ENCODE results near the gene ZBTB7A.

ZBTB7A gene

GRCh38 chr19:4066682-4067395, at the start of gene ZBTB7A:
TSS of gene ZBTB7A (minus strand) at chr19:4066899. CDS start at chr19:4055232, 11,667 bp downstream.
- DNase-seq (ENCODE audit: low read depth), result peak; percentile 75

GRCh38 chr19:4115818-4116385, 49.2 kb upstream of the ZBTB7A start:
- DNase-seq (ENCODE audit: low read depth), result no peak

- DNase-seq (ENCODE audit: low read depth), result no peak
These were observed 48.5 kb upstream of the ZBTB7A start for GRCh38 chr19:4115050-4115817.

DNA sequence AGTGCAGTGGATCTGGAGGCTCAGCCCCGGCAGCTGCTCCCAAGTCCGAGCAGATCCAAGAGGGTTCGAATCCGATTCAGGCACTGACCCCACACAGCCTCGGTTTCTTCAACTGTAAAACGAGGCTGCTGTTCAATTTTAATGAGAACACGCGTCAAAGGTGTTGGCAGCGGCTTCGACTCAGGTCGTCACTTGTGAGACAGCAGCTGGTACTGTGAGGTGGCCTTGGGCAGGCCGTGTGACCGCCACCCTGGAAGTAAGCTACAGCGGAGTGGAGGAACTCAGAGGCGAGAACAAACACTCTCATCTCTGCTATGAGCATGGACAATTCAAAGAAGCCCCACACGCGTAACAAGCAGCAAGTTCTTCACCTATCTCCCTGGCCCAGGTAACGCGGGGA, 47.5 kb upstream of the ZBTB7A start:
- DNase-seq (ENCODE audit: low read depth), result no peak

GRCh38 chr19:4113398-4114088, 46.8 kb upstream of the ZBTB7A start:
- DNase-seq (ENCODE audit: low read depth), result no peak

GRCh38 chr19:4112367-4112766, 45.7 kb upstream of the ZBTB7A start:
- DNase-seq (ENCODE audit: low read depth), result no peak

DNA sequence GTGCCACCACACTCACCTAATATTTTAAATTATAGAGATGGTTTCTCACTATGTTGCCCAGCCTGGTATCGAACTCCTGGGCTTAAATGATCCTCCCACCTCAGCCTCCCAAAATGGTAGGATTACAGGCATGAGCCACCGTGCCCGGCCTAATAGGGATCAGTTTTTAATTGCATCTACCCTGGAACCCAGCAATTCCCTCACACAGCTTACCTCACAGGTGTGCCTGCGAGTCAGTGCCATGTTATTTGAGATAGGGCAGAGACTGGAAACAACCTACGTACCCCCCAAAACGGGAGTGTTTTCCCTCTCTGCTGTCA, 42.9 kb upstream of the ZBTB7A start:
- no peak for DNase-seq (ENCODE audit: low read depth)

DNA sequence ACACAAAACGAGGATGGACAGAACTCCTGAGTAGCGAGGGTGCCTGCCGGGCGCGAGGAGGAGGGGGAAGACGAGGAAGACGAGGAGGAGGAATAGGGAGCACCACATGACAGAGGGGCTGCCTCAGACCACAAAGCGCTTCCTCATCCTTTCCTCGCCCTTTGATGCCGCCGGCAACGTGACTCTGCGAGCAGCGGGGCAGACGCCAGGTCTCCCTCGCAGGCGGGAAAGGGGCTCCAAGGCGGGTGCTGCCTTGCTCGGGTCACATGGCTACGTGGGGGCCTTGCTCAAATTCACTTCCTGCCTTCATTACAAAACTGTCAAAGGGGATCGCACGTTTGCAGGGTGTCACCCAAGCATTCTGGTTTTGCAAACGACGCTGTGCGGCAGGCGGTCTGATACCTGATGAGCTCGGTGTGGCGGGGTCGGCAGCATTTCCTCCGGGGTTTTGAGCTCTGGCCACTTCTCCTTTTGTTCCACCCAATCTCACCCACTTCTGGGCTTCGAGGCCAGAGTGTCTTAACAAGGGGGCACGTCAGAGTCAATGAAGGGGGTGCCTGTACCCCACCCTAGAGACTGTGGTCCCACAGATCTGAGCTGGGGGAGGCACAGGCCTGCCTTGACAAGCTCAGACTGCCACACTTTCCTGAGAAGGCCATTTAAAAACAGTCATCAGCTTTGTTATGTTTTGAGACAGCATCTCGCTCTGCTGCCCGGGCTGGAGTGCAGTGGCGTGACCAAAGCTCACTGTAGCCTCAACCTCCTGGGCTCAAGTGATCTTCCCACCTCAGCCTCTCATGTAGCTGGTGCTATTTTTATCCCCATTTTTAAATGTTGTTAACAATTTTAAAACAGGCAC, 42.3 kb upstream of the ZBTB7A start:
- DNase-seq (ENCODE audit: low read depth), result no peak

- peak; percentile 20 for DNase-seq (ENCODE audit: low read depth)
These were observed 36.4 kb upstream of the ZBTB7A start for GRCh38 chr19:4103080-4103433.

- DNase-seq (ENCODE audit: low read depth), result no peak
These were observed 35.8 kb upstream of the ZBTB7A start for GRCh38 chr19:4102339-4103079.

GRCh38 chr19:4101496-4101770, 34.7 kb upstream of the ZBTB7A start:
- no peak for DNase-seq (ENCODE audit: low read depth)

DNA sequence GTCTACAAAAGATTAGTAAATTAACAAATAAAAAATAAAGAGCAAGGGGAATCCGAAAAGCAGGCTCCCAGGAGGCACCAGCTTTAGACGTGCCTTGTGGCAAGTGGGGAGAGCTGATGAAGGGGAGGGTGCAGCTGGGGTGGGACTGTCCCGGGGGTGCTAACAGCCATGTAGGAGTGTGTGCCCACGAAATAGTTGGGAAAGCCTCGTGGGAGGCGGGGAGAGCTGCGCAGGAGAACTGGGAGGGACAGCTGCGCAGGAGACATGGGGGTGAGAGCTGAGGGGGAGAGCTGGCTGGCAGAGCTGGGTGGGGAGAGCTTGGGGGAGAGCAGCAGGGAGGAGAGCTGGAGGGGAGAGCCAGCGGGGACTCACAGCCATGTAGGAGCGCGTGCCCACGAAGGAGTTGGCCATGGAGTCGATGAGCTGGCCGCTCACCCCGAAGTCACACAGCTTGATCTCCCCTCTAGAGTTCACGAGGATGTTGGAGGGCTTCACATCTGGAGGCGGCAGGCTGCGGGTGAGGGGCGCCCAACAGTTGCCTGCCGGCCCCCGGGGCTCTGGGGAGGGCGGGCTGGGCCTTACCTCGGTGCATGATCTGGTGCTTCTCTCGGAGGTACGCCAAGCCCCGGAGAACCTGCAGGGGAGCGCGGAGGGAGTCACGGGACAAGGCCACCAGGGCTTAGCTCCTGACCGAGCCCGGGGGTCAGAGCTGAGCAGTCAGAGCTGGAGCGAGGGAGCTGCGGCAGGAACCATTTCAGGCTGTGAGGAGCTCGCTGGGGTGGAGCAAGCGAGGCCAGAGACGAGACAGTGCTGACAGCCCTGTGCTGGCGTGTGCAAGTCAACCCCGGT, 34.2 kb upstream of the ZBTB7A start:
- no peak for DNase-seq (ENCODE audit: low read depth)

- DNase-seq (ENCODE audit: low read depth), result no peak
These were observed 32.5 kb upstream of the ZBTB7A start for GRCh38 chr19:4099041-4099764.

DNA sequence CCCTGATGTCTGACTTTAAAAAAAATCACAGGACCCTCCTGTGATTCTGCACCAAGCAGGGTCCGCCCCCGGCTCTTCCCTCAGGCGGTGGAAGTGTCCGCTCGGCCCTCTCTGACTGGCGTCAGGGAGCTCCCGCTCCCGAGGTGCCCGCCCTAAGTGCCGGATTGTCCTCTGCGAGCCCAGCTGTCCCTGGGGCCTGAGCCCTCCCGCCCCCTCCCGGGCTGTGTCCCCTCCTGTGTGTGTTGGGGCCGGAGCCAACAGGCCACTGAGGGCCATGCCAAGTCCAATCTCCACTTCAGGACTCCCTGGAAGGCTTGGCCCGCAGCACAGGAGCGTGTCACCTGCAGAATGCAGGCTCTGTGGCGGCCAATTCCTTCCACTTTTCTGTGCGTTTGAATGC, 31.8 kb upstream of the ZBTB7A start:
- DNase-seq (ENCODE audit: low read depth), result no peak

DNA sequence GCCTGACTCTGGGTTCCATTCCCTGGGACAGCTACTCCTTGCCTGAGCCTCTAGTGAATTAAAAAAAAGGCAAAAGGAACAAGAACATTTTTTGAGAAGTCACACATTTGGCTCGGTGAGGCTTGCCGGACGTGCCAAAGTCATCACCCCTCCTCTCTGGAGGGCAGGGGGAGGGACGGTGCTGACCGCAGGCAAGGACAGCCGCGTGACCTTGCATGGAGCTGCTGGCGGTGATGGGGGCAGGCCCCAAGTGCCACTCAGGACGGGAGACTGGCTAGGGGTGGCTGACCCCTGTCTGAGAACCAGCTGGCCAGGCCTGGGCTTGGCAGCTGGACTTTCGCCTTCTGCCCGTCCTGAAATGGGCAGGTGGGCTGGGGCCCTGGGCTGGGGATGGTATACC, 30.8 kb upstream of the ZBTB7A start:
- no peak for DNase-seq (ENCODE audit: low read depth)

GRCh38 chr19:4096049-4096892, 29.6 kb upstream of the ZBTB7A start:
- no peak for DNase-seq (ENCODE audit: low read depth)

DNA sequence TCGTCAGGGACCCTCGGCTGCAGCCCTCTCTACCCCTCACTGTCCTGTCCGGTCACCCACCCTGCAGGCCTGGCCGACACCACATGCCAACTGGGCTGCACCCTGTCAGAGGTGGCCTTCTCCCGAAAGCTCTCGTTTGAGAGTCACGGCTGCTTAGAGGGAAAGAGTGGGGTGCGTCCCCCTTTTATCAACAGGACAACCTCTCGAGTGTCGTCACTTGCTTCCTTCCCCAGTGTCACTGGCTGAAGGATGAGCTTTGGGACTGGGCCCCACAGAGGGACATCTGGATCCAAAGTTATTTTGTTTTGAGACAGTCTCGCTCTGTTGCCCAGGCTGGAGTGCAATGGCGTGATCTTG, 28.8 kb upstream of the ZBTB7A start:
- DNase-seq (ENCODE audit: low read depth), result no peak

GRCh38 chr19:4094761-4095487, 28.2 kb upstream of the ZBTB7A start:
- DNase-seq (ENCODE audit: low read depth), result no peak

Data from fibroblast of gingiva (primary cell).